HuH-7.5 (cell line): ENCODE data around the gene ERG.

Source experiments
- DNase-seq: peaks from one replicate; pipeline ENCODE4 v3.0.0; 2011; ENCODE audit warnings: low spot score

The ERG gene

GRCh38 chr21:38358098-38358497 is 140.2 kb downstream of the ERG start:
- no peak for DNase-seq

GRCh38 chr21:38356883-38357625 is 141.2 kb downstream of the ERG start:
- DNase-seq = no peak

- peak; percentile 70 for DNase-seq
These were observed 142.1 kb downstream of the ERG start for GRCh38 chr21:38355992-38356781.

- DNase-seq = no peak
These were observed 142.9 kb downstream of the ERG start for GRCh38 chr21:38355353-38355752.

- no peak for DNase-seq
These were observed 143.5 kb downstream of the ERG start for GRCh38 chr21:38354746-38355145.

- DNase-seq = no peak
These were observed 144.0 kb downstream of the ERG start for GRCh38 chr21:38354231-38354630.

GRCh38 chr21:38352536-38353219 is 145.6 kb downstream of the ERG start:
- peak; percentile 52 for DNase-seq

GRCh38 chr21:38351961-38352521 is 146.2 kb downstream of the ERG start:
- no peak for DNase-seq

- no peak for DNase-seq
These were observed 146.9 kb downstream of the ERG start for GRCh38 chr21:38351176-38351959.

- DNase-seq = no peak
These were observed 147.6 kb downstream of the ERG start for GRCh38 chr21:38350684-38351083.

GRCh38 chr21:38349977-38350376 is 148.3 kb downstream of the ERG start:
- DNase-seq = no peak

GRCh38 chr21:38349111-38349746 is 149.0 kb downstream of the ERG start:
- no peak for DNase-seq

- no peak for DNase-seq
These were observed 152.0 kb downstream of the ERG start for GRCh38 chr21:38346286-38346685.

GRCh38 chr21:38343691-38344090 is 154.6 kb downstream of the ERG start:
- DNase-seq = no peak

- DNase-seq = no peak
These were observed 155.5 kb downstream of the ERG start for GRCh38 chr21:38342739-38343138.

GRCh38 chr21:38341546-38342012 is 156.7 kb downstream of the ERG start:
- DNase-seq = no peak

GRCh38 chr21:38340131-38340530 is 158.1 kb downstream of the ERG start:
- DNase-seq = no peak

- DNase-seq = no peak
These were observed 160.5 kb downstream of the ERG start for GRCh38 chr21:38337793-38338192.

GRCh38 chr21:38334866-38335265 is 163.4 kb downstream of the ERG start:
- DNase-seq = no peak

GRCh38 chr21:38333301-38334272 is 164.7 kb downstream of the ERG start:
- DNase-seq = no peak
